Fibroblast of lung (primary cell): ENCODE measurements around the gene CREM. TPM values are rescaled to one million over a fixed set of nuclear protein-coding genes. Genes with fewer than 3 reads are reported as not detected.

Source experiments
- DNase-seq, 2 donors: peaks; one replicate each; pipeline versions ENCODE4 v3.0.0 to v3.0.0-alpha.2; 2010; ENCODE audit warnings: low read depth in 2 of 2
- H2AFZ ChIP-seq: 2 replicates; pipeline ENCODE4 v1.5.1; 2012; ENCODE audit warnings: low read length, control low read depth, inconsistent platforms
- H3K27ac ChIP-seq: 2 replicates; pipeline ENCODE4 v1.5.1; 2011; ENCODE audit warnings: low read length, control low read depth; ENCODE audit not compliant: insufficient read depth
- H3K27me3 ChIP-seq: 2 replicates; pipeline ENCODE4 v1.5.1; 2011; ENCODE audit warnings: mild to moderate bottlenecking, low read length; ENCODE audit not compliant: control insufficient read depth, insufficient read depth
- H3K36me3 ChIP-seq: 2 replicates; pipeline ENCODE4 v1.5.1; 2011; ENCODE audit warnings: low read length; ENCODE audit not compliant: control insufficient read depth, insufficient read depth
- H3K4me1 ChIP-seq: 2 replicates; pipeline ENCODE4 v1.5.1; 2011; ENCODE audit warnings: low read length; ENCODE audit not compliant: control insufficient read depth, insufficient read depth; ENCODE audit errors: extremely low read depth
- H3K4me2 ChIP-seq: 2 replicates; pipeline ENCODE4 v1.5.1; 2011; ENCODE audit warnings: low read length, control low read depth; ENCODE audit not compliant: insufficient read depth; ENCODE audit errors: extremely low read depth
- H3K4me3 ChIP-seq, 4 experiments: fragments of 200-600 bp in 1 of 4; sonication (generic) in 1 of 4; replicated peaks in 1 of 4; 2 replicates each; pipeline ENCODE4 v1.5.1; 2011 to 2016; ENCODE audit warnings: low read length in 4 of 4, low read depth in 3 of 4, mild to moderate bottlenecking in 3 of 4, control low read depth in 2 of 4, inconsistent platforms in 1 of 4, mixed read lengths in 1 of 4; ENCODE audit not compliant: insufficient read depth in 1 of 4; ENCODE audit errors: control extremely low read depth in 1 of 4
- H3K79me2 ChIP-seq: 2 replicates; pipeline ENCODE4 v1.5.1; 2012; ENCODE audit warnings: mild to moderate bottlenecking, low read length, inconsistent platforms; ENCODE audit not compliant: control insufficient read depth, insufficient read depth
- H3K9ac ChIP-seq: 2 replicates; pipeline ENCODE4 v1.5.1; 2011; ENCODE audit warnings: mild to moderate bottlenecking, low read length, control low read depth; ENCODE audit not compliant: insufficient read depth
- H3K9me3 ChIP-seq: 2 replicates; pipeline ENCODE4 v1.5.1; 2012; ENCODE audit warnings: low read depth, low read length; ENCODE audit not compliant: control insufficient read depth, insufficient read depth
- H4K20me1 ChIP-seq: 2 replicates; pipeline ENCODE4 v1.5.1; 2011; ENCODE audit warnings: low read length; ENCODE audit not compliant: control insufficient read depth, insufficient read depth; ENCODE audit errors: extremely low read depth
- CTCF ChIP-seq, 2 donors: IDR thresholded peaks in 1 of 2; conservative IDR thresholded peaks in 1 of 2; 1 replicate in 1 of 2; 2 replicates in 1 of 2; pipeline ENCODE4 v1.5.1; 2011 to 2012; ENCODE audit warnings: low read length in 2 of 2, control low read depth in 1 of 2, inconsistent platforms in 1 of 2, low read depth in 1 of 2, mild to moderate bottlenecking in 1 of 2
- EZH2 ChIP-seq: IDR thresholded peaks from 2 replicates; pipeline ENCODE4 v1.5.1; 2012; ENCODE audit warnings: low read length, control low read depth, mild to moderate bottlenecking; ENCODE audit errors: missing control alignments
- polyA plus RNA-seq, 2 donors: library from polyadenylated mRNA; depleted of rRNA in 1 of 2; stranded (reverse) in 1 of 2; unstranded in 1 of 2; fragments of >200 nt; gene quantifications; 2 replicates each; pipeline ENCODE4 v1.2.1, GENCODE V29; 2011 to 2012; ENCODE audit warnings: missing spikeins in 1 of 2
- total RNA-seq: library from RNA; depleted of rRNA; stranded (reverse); fragments of >200 nt; gene quantifications from 2 replicates; pipeline ENCODE4 v1.2.1, GENCODE V29; 2014

The CREM gene
- total and polyA plus RNA-seq, 2 donors (not counting 1 experiment from before 2014, with no cell fraction given) = 29.9 to 32.1 TPM

- Histone ChIP-seq H4K20me1 (no peaks in the 10 kb centered on the region), H2AFZ (no peak overlapping the region), H3K4me2 (no peak overlapping the region), H3K9ac (no peak overlapping the region), H3K4me1 (no peaks in the 10 kb centered on the region), H3K27me3 (no peaks in the 10 kb centered on the region), H3K27ac (no peak overlapping the region), H3K79me2 (no peaks in the 10 kb centered on the region), H3K36me3 (no peaks in the 10 kb centered on the region), H3K9me3 (no peaks in the 10 kb centered on the region), H3K4me3 (no peak overlapping the region)
- no peak for DNase-seq
- TF ChIP-seq EZH2 (no peak), CTCF (conservative IDR thresholded peaks at IDR 0.05 in 1 of 2, IDR thresholded peaks at IDR 0.05 in 1 of 2; ENCODE audit: low read depth in 1 of 2, low read length in 2 of 2) (no peak)
Observed at GRCh38 chr10:35203745-35204144, 77.1 kb downstream of the CREM start.

- Histone ChIP-seq H3K79me2 (no peaks in the 10 kb centered on the region), H3K27me3 (no peaks in the 10 kb centered on the region), H3K4me2 (no peak overlapping the region), H3K9ac (no peak overlapping the region), H2AFZ (no peak overlapping the region), H4K20me1 (no peaks in the 10 kb centered on the region), H3K27ac (no peak overlapping the region), H3K4me1 (no peaks in the 10 kb centered on the region), H3K9me3 (no peaks in the 10 kb centered on the region), H3K4me3 (no peak overlapping the region), H3K36me3 (no peaks in the 10 kb centered on the region)
- TF ChIP-seq CTCF (conservative IDR thresholded peaks at IDR 0.05 in 1 of 2, IDR thresholded peaks at IDR 0.05 in 1 of 2; ENCODE audit: low read depth in 1 of 2, low read length in 2 of 2) (no peak), EZH2 (no peak)
- DNase-seq = peak in 1 of 2 donors; percentile 62
Observed at GRCh38 chr10:35204650-35205319, 78.1 kb downstream of the CREM start.

GRCh38 chr10:35206274-35206673, 79.6 kb downstream of the CREM start:
- no peak for DNase-seq
- no peak overlapping the region for H2AFZ ChIP-seq

More at GRCh38 chr10:35206274-35206673, 79.6 kb downstream of the CREM start:
- no peak overlapping the region for H3K4me3 ChIP-seq
- no peaks in the 10 kb centered on the region for H3K27me3 ChIP-seq
- H3K9me3 ChIP-seq = no peaks in the 10 kb centered on the region
- no peaks in the 10 kb centered on the region for H4K20me1 ChIP-seq
- no peak overlapping the region for H3K9ac ChIP-seq
- no peaks in the 10 kb centered on the region for H3K79me2 ChIP-seq
- no peaks in the 10 kb centered on the region for H3K36me3 ChIP-seq
- H3K27ac ChIP-seq = no peak overlapping the region
- no peaks in the 10 kb centered on the region for H3K4me1 ChIP-seq
- H3K4me2 ChIP-seq = no peak overlapping the region
- TF ChIP-seq EZH2 (no peak), CTCF (conservative IDR thresholded peaks at IDR 0.05 in 1 of 2, IDR thresholded peaks at IDR 0.05 in 1 of 2; ENCODE audit: low read depth in 1 of 2, low read length in 2 of 2) (no peak)
